SK-N-SH treated with all-trans-retinoic acid at 6 μM for 48 hours (cell line): ENCODE results near the gene GINS3.

Experiments used
- ATAC-seq: fragments of 200-7000 bp; cut with Tn5 transposase; 3 replicates; pipeline ENCODE4 v1.9.1; 2020; ENCODE audit warnings: mild to moderate bottlenecking, moderate library complexity
- ARNTL ChIP-seq: fragments of 450-650 bp; formaldehyde crosslinking; IDR thresholded peaks from 2 replicates; pipeline ENCODE4 v1.5.0; 2020; ENCODE audit warnings: low read depth, mild to moderate bottlenecking, moderate library complexity, borderline replicate concordance
- BACH2 ChIP-seq: fragments of 250-450 bp; sonication (Bioruptor Pico); IDR thresholded peaks from 2 replicates; pipeline ENCODE4 v1.9.0; 2021; ENCODE audit warnings: mild to moderate bottlenecking, borderline replicate concordance
- CSDC2 ChIP-seq: fragments of 250-450 bp; sonication (Bioruptor Pico); IDR thresholded peaks from 2 replicates; pipeline ENCODE4 v1.5.0; 2020; ENCODE audit warnings: mild to moderate bottlenecking, moderate library complexity
- ESRRG ChIP-seq: fragments of 250-450 bp; sonication (Bioruptor Pico); IDR thresholded peaks from 2 replicates; pipeline ENCODE4 v1.6.1; 2021; ENCODE audit warnings: mild to moderate bottlenecking
- GLIS3 ChIP-seq: fragments of 250-450 bp; sonication (Bioruptor Pico); IDR thresholded peaks from 2 replicates; pipeline ENCODE4 v1.5.0; 2020; ENCODE audit warnings: mild to moderate bottlenecking, moderate library complexity
- ISL1 ChIP-seq: fragments of 250-450 bp; sonication (Bioruptor Pico); IDR thresholded peaks from 2 replicates; pipeline ENCODE4 v2.1.2; 2022; ENCODE audit warnings: mild to moderate bottlenecking, moderate library complexity
- OSR1 ChIP-seq: fragments of 250-450 bp; sonication (Bioruptor Pico); IDR thresholded peaks from 2 replicates; pipeline ENCODE4 v1.8.0; 2022; ENCODE audit warnings: moderate library complexity, mild to moderate bottlenecking, inconsistent platforms
- PPARA ChIP-seq: fragments of 250-450 bp; sonication (Bioruptor Pico); IDR thresholded peaks from 2 replicates; pipeline ENCODE4 v1.5.0; 2020; ENCODE audit warnings: mild to moderate bottlenecking, borderline replicate concordance
- RARB ChIP-seq: fragments of 250-450 bp; sonication (Bioruptor Pico); IDR thresholded peaks from 2 replicates; pipeline ENCODE4 v1.8.0; 2021; ENCODE audit warnings: mild to moderate bottlenecking, moderate library complexity
- SNAI2 ChIP-seq: fragments of 250-450 bp; sonication (Bioruptor Pico); IDR thresholded peaks from 2 replicates; pipeline ENCODE4 v1.5.0; 2020; ENCODE audit warnings: mild to moderate bottlenecking, moderate library complexity
- TCF4 ChIP-seq: fragments of 250-450 bp; sonication (Bioruptor Pico); IDR thresholded peaks from 2 replicates; pipeline ENCODE4 v1.8.0; 2021; ENCODE audit warnings: mild to moderate bottlenecking, moderate library complexity, borderline replicate concordance
- TOX ChIP-seq: fragments of 250-450 bp; sonication (Bioruptor Pico); IDR thresholded peaks from 2 replicates; pipeline ENCODE4 v1.8.0; 2021; ENCODE audit warnings: mild to moderate bottlenecking, moderate library complexity, borderline replicate concordance
- ZC3H10 ChIP-seq: fragments of 250-450 bp; sonication (Bioruptor Pico); IDR thresholded peaks from 2 replicates; pipeline ENCODE4 v1.5.1; 2021; ENCODE audit warnings: mild to moderate bottlenecking, moderate library complexity
- ZFP3 ChIP-seq: fragments of 250-450 bp; sonication (Bioruptor Pico); IDR thresholded peaks from 2 replicates; pipeline ENCODE4 v1.5.0; 2020; ENCODE audit warnings: mild to moderate bottlenecking, moderate library complexity
- ZFP30 ChIP-seq: fragments of 450-650 bp; formaldehyde crosslinking; IDR thresholded peaks from 2 replicates; pipeline ENCODE4 v1.5.0; 2022; ENCODE audit warnings: mild to moderate bottlenecking, moderate library complexity
- ZNF565 ChIP-seq: fragments of 450-650 bp; formaldehyde crosslinking; conservative IDR thresholded peaks from 2 replicates; pipeline ENCODE4 v1.5.0; 2020; ENCODE audit warnings: low read depth, mild to moderate bottlenecking, moderate library complexity
- ZNF70 ChIP-seq: fragments of 450-650 bp; formaldehyde crosslinking; IDR thresholded peaks from 2 replicates; pipeline ENCODE4 v1.5.0; 2020; ENCODE audit warnings: mild to moderate bottlenecking, moderate library complexity
- ZNF8 ChIP-seq: fragments of 450-650 bp; formaldehyde crosslinking; IDR thresholded peaks from 2 replicates; pipeline ENCODE4 v1.5.0; 2020; ENCODE audit warnings: mild to moderate bottlenecking, moderate library complexity
- TF ChIP-seq, protein P1 (sequence below): fragments of 250-450 bp; sonication (Bioruptor Pico); IDR thresholded peaks from 2 replicates; pipeline ENCODE4 v1.8.0; 2021; ENCODE audit warnings: low read depth, mild to moderate bottlenecking, moderate library complexity, borderline replicate concordance
- TF ChIP-seq, protein P2 (sequence below): fragments of 250-450 bp; sonication (Bioruptor Pico); IDR thresholded peaks from 2 replicates; pipeline ENCODE4 v1.8.0; 2020; ENCODE audit warnings: mild to moderate bottlenecking, moderate library complexity, borderline replicate concordance
- TF ChIP-seq, protein P3 (sequence below): fragments of 250-450 bp; sonication (Bioruptor Pico); IDR thresholded peaks from 2 replicates; pipeline ENCODE4 v1.5.1; 2020; ENCODE audit warnings: low read depth, mild to moderate bottlenecking, moderate library complexity
- TF ChIP-seq, protein P4 (sequence below): fragments of 250-450 bp; sonication (Bioruptor Pico); IDR thresholded peaks from 2 replicates; pipeline ENCODE4 v1.5.1; 2021; ENCODE audit warnings: mild to moderate bottlenecking, moderate library complexity
- TF ChIP-seq, protein P5 (sequence below): fragments of 250-450 bp; sonication (Bioruptor Pico); IDR thresholded peaks from 2 replicates; pipeline ENCODE4 v1.5.0; 2020; ENCODE audit warnings: mild to moderate bottlenecking, moderate library complexity

The GINS3 gene

DNA sequence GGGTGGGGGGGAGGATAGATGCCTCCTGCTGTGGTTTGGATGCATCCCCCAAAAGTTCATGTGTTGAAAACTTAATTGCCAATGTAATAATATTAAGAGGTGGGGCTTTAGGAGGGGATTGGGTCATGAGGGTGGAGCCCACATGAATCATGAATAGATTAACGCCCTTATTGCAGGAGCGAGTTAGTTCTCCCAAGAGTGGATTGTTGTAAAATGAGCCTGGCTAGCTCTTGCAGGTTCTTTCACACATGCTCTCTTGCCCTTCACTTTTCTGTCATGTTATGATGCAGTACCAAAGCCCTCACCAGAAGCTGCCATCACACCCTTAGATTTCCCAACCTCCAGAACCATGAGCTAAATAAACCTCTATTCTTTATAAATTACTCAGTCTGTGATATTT, 52.0 kb downstream of the GINS3 start (continued):
- TF ChIP-seq, protein P1, sequence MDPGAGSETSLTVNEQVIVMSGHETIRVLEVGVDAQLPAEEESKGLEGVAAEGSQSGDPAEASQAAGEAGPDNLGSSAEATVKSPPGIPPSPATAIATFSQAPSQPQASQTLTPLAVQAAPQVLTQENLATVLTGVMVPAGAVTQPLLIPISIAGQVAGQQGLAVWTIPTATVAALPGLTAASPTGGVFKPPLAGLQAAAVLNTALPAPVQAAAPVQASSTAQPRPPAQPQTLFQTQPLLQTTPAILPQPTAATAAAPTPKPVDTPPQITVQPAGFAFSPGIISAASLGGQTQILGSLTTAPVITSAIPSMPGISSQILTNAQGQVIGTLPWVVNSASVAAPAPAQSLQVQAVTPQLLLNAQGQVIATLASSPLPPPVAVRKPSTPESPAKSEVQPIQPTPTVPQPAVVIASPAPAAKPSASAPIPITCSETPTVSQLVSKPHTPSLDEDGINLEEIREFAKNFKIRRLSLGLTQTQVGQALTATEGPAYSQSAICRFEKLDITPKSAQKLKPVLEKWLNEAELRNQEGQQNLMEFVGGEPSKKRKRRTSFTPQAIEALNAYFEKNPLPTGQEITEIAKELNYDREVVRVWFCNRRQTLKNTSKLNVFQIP = no peak
- TF ChIP-seq RARB (CRISPR knock-in tag) (no peak), GLIS3 (CRISPR knock-in tag) (no peak)
- TF ChIP-seq, all 23 proteins: peak for 0

DNA sequence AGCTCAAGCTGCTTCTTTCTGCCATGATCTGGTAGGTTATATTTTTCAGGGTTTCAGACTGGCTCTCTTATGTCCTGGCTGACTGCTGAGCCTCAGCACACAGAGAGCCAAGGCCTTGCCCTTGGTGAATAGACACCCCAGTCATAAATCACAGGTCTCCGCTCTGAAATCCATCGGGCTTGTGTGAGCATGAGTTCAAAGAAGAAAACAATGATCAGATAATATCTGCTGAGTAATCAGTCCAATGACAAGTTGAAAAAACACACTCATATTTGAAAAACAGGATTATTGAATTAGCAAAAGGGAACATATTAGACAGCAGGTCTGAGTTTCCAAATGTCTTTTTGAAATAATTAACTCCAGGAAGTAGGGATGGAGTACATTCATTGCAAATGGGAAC, 56.6 kb downstream of the GINS3 start:
- TF ChIP-seq ZNF8 (CRISPR knock-in tag) (no peak), TOX (no peak), TCF4 (CRISPR knock-in tag) (peak; percentile 92), SNAI2 (CRISPR knock-in tag) (0 out of 2 replicates have a peak, but pooled peaks have one; percentile 6), OSR1 (CRISPR knock-in tag) (no peak), BACH2 (peak; percentile 98; the same call in 1 of the 2 replicates), ISL1 (CRISPR knock-in tag) (peak; percentile 90), ARNTL (CRISPR knock-in tag) (no peak), CSDC2 (CRISPR knock-in tag) (peak; percentile 36; the same call in 1 of the 2 replicates), PPARA (CRISPR knock-in tag) (no peak), ZNF70 (CRISPR knock-in tag) (no peak), ZC3H10 (CRISPR knock-in tag) (no peak), RARB (CRISPR knock-in tag) (no peak), ZFP30 (CRISPR knock-in tag) (no peak), GLIS3 (CRISPR knock-in tag) (peak; percentile 16; the same call in 1 of the 2 replicates), ESRRG (no peak), ZNF565 (CRISPR knock-in tag) (no peak), ZFP3 (CRISPR knock-in tag) (no peak)
- TF ChIP-seq, protein P2, sequence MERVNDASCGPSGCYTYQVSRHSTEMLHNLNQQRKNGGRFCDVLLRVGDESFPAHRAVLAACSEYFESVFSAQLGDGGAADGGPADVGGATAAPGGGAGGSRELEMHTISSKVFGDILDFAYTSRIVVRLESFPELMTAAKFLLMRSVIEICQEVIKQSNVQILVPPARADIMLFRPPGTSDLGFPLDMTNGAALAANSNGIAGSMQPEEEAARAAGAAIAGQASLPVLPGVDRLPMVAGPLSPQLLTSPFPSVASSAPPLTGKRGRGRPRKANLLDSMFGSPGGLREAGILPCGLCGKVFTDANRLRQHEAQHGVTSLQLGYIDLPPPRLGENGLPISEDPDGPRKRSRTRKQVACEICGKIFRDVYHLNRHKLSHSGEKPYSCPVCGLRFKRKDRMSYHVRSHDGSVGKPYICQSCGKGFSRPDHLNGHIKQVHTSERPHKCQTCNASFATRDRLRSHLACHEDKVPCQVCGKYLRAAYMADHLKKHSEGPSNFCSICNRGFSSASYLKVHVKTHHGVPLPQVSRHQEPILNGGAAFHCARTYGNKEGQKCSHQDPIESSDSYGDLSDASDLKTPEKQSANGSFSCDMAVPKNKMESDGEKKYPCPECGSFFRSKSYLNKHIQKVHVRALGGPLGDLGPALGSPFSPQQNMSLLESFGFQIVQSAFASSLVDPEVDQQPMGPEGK (CRISPR knock-in tag) = no peak
- TF ChIP-seq, protein P3, sequence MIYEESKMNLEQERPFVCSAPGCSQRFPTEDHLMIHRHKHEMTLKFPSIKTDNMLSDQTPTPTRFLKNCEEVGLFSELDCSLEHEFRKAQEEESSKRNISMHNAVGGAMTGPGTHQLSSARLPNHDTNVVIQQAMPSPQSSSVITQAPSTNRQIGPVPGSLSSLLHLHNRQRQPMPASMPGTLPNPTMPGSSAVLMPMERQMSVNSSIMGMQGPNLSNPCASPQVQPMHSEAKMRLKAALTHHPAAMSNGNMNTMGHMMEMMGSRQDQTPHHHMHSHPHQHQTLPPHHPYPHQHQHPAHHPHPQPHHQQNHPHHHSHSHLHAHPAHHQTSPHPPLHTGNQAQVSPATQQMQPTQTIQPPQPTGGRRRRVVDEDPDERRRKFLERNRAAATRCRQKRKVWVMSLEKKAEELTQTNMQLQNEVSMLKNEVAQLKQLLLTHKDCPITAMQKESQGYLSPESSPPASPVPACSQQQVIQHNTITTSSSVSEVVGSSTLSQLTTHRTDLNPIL = no peak
- TF ChIP-seq, protein P4, sequence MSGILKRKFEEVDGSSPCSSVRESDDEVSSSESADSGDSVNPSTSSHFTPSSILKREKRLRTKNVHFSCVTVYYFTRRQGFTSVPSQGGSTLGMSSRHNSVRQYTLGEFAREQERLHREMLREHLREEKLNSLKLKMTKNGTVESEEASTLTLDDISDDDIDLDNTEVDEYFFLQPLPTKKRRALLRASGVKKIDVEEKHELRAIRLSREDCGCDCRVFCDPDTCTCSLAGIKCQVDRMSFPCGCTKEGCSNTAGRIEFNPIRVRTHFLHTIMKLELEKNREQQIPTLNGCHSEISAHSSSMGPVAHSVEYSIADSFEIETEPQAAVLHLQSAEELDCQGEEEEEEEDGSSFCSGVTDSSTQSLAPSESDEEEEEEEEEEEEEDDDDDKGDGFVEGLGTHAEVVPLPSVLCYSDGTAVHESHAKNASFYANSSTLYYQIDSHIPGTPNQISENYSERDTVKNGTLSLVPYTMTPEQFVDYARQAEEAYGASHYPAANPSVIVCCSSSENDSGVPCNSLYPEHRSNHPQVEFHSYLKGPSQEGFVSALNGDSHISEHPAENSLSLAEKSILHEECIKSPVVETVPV = peak; percentile 71; the same call in 1 of the 2 replicates
- TF ChIP-seq, protein P5, sequence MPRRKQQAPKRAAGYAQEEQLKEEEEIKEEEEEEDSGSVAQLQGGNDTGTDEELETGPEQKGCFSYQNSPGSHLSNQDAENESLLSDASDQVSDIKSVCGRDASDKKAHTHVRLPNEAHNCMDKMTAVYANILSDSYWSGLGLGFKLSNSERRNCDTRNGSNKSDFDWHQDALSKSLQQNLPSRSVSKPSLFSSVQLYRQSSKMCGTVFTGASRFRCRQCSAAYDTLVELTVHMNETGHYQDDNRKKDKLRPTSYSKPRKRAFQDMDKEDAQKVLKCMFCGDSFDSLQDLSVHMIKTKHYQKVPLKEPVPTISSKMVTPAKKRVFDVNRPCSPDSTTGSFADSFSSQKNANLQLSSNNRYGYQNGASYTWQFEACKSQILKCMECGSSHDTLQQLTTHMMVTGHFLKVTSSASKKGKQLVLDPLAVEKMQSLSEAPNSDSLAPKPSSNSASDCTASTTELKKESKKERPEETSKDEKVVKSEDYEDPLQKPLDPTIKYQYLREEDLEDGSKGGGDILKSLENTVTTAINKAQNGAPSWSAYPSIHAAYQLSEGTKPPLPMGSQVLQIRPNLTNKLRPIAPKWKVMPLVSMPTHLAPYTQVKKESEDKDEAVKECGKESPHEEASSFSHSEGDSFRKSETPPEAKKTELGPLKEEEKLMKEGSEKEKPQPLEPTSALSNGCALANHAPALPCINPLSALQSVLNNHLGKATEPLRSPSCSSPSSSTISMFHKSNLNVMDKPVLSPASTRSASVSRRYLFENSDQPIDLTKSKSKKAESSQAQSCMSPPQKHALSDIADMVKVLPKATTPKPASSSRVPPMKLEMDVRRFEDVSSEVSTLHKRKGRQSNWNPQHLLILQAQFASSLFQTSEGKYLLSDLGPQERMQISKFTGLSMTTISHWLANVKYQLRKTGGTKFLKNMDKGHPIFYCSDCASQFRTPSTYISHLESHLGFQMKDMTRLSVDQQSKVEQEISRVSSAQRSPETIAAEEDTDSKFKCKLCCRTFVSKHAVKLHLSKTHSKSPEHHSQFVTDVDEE (CRISPR knock-in tag) = peak; percentile 92; the same call in 1 of the 2 replicates
- TF ChIP-seq, protein P1 = no peak
- TF ChIP-seq, all 23 proteins: peak for 8
- ATAC-seq = peak; percentile 68
